ENCODE results near the gene ZSWIM6. TPM values are rescaled to one million over a fixed set of nuclear protein-coding genes. Genes with fewer than 3 reads are reported as not detected.

ZSWIM6 gene
- total RNA-seq, 1 donor: 6.9 TPM

- no peak for DNase-seq (ENCODE audit: low read depth)
- H3K4me3 ChIP-seq (ENCODE audit: low read depth, low read length): no peak overlapping the region
- TF ChIP-seq, protein P1, sequence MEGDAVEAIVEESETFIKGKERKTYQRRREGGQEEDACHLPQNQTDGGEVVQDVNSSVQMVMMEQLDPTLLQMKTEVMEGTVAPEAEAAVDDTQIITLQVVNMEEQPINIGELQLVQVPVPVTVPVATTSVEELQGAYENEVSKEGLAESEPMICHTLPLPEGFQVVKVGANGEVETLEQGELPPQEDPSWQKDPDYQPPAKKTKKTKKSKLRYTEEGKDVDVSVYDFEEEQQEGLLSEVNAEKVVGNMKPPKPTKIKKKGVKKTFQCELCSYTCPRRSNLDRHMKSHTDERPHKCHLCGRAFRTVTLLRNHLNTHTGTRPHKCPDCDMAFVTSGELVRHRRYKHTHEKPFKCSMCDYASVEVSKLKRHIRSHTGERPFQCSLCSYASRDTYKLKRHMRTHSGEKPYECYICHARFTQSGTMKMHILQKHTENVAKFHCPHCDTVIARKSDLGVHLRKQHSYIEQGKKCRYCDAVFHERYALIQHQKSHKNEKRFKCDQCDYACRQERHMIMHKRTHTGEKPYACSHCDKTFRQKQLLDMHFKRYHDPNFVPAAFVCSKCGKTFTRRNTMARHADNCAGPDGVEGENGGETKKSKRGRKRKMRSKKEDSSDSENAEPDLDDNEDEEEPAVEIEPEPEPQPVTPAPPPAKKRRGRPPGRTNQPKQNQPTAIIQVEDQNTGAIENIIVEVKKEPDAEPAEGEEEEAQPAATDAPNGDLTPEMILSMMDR (IDR thresholded peaks at IDR 0.05; ENCODE audit: insufficient read depth, low read length): no peak
Measured at GRCh38 chr5:61461417-61461816, 129.4 kb downstream of the ZSWIM6 start.

DNA sequence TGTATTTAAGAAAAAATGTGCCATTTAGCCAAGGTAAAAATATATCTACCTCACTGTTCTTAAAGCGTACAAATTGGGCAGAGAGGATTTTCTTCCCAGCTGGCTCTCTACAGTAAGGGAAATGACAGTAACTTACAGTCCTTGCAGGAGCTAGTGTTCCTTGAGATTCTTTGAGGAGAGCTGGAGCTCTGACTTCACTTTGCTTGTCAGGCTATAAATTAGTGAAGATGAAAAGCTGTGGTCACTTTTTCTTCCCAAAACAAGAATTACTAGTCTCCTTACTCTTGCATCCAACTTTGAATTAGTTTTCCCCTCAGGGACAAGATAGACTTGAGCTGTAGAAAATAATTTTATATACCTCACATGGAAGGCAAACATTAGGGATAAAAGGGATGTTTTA, 129.9 kb downstream of the ZSWIM6 start:
- no peak overlapping the region for H3K4me3 ChIP-seq (ENCODE audit: low read depth, low read length)
- TF ChIP-seq, protein P1 (IDR thresholded peaks at IDR 0.05; ENCODE audit: insufficient read depth, low read length): no peak
- no peak for DNase-seq (ENCODE audit: low read depth)

- no peak overlapping the region for H3K4me3 ChIP-seq (ENCODE audit: low read depth, low read length)
- TF ChIP-seq, protein P1 (IDR thresholded peaks at IDR 0.05; ENCODE audit: insufficient read depth, low read length): no peak
- DNase-seq (ENCODE audit: low read depth): no peak
Measured at GRCh38 chr5:61463596-61463995, 131.5 kb downstream of the ZSWIM6 start.

- H3K4me3 ChIP-seq (ENCODE audit: low read depth, low read length): no peak overlapping the region
- DNase-seq (ENCODE audit: low read depth): no peak
- TF ChIP-seq, protein P1 (IDR thresholded peaks at IDR 0.05; ENCODE audit: insufficient read depth, low read length): no peak
Measured at GRCh38 chr5:61464512-61464911, 132.5 kb downstream of the ZSWIM6 start.

DNA sequence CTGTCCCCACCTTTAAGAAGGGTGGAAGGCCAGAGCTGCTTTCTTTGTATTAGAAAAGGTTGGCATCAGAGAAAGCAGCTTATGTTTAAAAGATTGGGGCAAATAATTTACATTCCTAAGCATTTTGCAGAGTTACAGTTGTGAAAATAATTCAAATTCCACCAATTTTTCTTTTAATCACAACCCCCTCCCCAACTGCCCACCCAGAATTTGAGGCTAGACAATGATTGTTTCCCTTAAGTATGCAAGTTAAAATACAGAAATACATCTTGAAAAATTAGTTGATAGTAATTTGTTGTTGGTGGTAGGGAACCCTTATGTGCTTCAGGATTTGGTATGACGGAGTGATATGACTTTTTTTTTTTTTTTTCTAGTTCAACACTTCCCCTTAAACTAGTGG, 133.0 kb downstream of the ZSWIM6 start:
- TF ChIP-seq, protein P1 (IDR thresholded peaks at IDR 0.05; ENCODE audit: insufficient read depth, low read length): no peak
- no peak overlapping the region for H3K4me3 ChIP-seq (ENCODE audit: low read depth, low read length)
- no peak for DNase-seq (ENCODE audit: low read depth)

GRCh38 chr5:61465496-61465895, 133.4 kb downstream of the ZSWIM6 start:
- H3K4me3 ChIP-seq (ENCODE audit: low read depth, low read length): no peak overlapping the region
- TF ChIP-seq, protein P1 (IDR thresholded peaks at IDR 0.05; ENCODE audit: insufficient read depth, low read length): no peak

GRCh38 chr5:61466017-61466416, 134.0 kb downstream of the ZSWIM6 start:
- TF ChIP-seq, protein P1 (IDR thresholded peaks at IDR 0.05; ENCODE audit: insufficient read depth, low read length): no peak
- DNase-seq (ENCODE audit: low read depth): no peak

More at GRCh38 chr5:61465496-61465895, 133.4 kb downstream of the ZSWIM6 start:
- no peak for DNase-seq (ENCODE audit: low read depth)

More at GRCh38 chr5:61466017-61466416, 134.0 kb downstream of the ZSWIM6 start:
- no peak overlapping the region for H3K4me3 ChIP-seq (ENCODE audit: low read depth, low read length)
